GM21825 (cell line): ENCODE results near the gene DRG2.

Source experiments
- ATAC-seq: cut with Tn5 transposase; IDR thresholded peaks from one replicate; pipeline ENCODE4 v1.9.1; 2021; ENCODE audit warnings: mild to moderate bottlenecking, moderate library complexity; ENCODE audit not compliant: unreplicated experiment

The DRG2 gene

GRCh38 chr17:18141210-18141803 lies 53.6 kb downstream of the DRG2 start:
- no peak for ATAC-seq

- ATAC-seq, result no peak
These were observed 54.7 kb downstream of the DRG2 start for GRCh38 chr17:18142417-18142816.

- ATAC-seq, result no peak
These were observed 55.5 kb downstream of the DRG2 start for GRCh38 chr17:18143044-18143936.

- ATAC-seq, result no peak
These were observed 56.5 kb downstream of the DRG2 start for GRCh38 chr17:18144261-18144660.

- no peak for ATAC-seq
These were observed 57.1 kb downstream of the DRG2 start for GRCh38 chr17:18144855-18145254.

GRCh38 chr17:18145811-18146210 lies 58.1 kb downstream of the DRG2 start:
- ATAC-seq, result no peak

- no peak for ATAC-seq
These were observed 58.5 kb downstream of the DRG2 start for GRCh38 chr17:18146259-18146658.

GRCh38 chr17:18146980-18147379 lies 59.2 kb downstream of the DRG2 start:
- no peak for ATAC-seq

GRCh38 chr17:18148586-18148985 lies 60.8 kb downstream of the DRG2 start:
- no peak for ATAC-seq

- no peak for ATAC-seq
These were observed 63.5 kb downstream of the DRG2 start for GRCh38 chr17:18151290-18151689.

- ATAC-seq, result no peak
These were observed 67.4 kb downstream of the DRG2 start for GRCh38 chr17:18155179-18155578.

- no peak for ATAC-seq
These were observed 68.6 kb downstream of the DRG2 start for GRCh38 chr17:18156171-18156975.

GRCh38 chr17:18156976-18157280 lies 69.2 kb downstream of the DRG2 start:
- ATAC-seq, result no peak
